ENCODE results near the gene DENR. TPM values are rescaled to one million over a fixed set of nuclear protein-coding genes. Genes with fewer than 3 reads are reported as not detected.
"Not testable (repeated sequence)": the region's sequence is repeated elsewhere in the genome, so short reads cannot be mapped to it uniquely, and the experiment has no call there.

DENR gene
- polyA plus RNA-seq (ENCODE audit: insufficient read length in 3 of 3), result 10 to 100 TPM; 82.7 to 94.2 (median 92.4) TPM

DNA sequence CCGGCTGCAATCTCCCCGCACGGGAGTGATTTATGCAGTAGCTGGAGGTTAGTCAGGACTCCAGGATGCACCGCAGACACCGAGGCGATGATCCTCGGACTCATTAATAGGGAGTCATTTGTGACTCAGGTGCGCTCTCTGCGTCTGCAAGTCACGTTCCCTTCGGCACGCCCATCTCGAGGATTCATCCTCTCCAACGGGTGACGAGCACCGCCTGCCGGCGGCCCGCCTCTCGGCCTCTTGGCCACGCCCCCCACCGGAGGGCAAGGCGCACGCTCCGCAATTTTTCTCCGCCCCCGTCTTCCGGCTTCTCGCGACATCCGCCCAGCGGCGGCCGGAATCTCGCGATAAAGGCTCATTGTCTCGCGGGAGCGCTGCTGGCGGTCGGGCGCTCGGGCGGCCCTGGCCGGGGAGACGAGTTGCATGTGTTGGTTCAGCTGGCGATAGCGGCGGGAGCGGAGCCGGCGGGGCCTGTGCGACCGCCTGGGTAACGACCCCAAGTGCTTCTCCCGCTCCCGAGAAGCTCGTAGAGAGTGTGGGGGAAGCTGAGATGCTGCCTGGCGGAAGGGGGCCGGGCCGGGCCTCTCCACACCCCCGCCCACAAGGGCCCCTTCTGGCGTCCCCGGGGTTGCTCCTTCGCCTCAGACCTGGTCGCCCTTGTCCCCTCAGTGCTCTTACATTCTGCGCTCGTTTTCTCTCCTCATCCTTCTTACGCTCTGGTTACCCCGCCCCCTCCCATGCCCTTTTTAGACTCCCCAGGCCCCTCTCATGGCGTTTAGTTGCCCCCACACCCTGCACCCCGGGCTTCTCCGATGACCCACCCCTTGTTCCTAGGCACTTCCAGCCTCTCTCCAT lies at the start of gene DENR:
TSS of gene DENR (plus strand) at position 361 of the 855 bp plus-strand sequence. CDS start 878 bp downstream, outside the sequence.
- peak; percentile 87 to 96 (median 94) for DNase-seq (ENCODE audit: low read depth in 3 of 3, low spot score in 2 of 3)

DNA sequence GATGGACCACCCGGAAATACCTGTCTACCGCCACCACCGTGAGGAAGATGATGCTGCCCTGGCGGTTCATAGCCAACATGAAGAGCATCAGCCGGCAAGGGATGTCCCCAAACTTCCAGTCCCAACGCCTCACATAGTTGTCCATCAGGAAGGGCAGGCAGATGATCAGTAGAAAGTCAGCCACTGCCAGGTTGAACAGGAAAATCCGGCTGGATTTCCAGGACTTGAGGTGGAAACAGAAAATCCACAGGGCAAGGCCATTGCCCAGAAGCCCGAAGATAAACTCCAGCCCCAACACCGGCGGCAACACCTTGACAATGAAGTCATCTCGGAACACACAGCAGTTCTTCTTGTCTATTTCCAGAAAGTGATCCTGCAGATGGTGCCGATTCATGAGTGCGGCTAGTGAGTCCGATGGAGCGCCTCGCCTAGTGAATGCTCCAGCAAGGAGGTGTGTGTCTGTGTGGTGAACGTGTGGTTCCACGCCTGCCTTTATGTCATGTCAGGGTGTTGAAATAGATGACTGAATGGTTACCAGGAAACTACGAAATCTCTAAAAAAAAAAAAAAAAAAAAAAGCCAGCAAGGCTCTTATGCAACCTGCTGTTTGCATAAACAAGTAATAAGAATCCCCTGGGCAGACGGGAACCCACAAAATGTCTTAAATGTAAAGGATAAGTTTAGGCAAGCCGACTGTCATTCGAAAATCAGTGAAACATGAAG lies 49.6 kb upstream of the DENR start, which contains the start of gene HCAR2:
TSS of gene HCAR2 (minus strand) at position 468 of the 722 bp plus-strand sequence. CDS start at position 394, 74 bp downstream.
- DNase-seq (ENCODE audit: low read depth in 3 of 3, low spot score in 2 of 3), result not testable (repeated sequence)

DNA sequence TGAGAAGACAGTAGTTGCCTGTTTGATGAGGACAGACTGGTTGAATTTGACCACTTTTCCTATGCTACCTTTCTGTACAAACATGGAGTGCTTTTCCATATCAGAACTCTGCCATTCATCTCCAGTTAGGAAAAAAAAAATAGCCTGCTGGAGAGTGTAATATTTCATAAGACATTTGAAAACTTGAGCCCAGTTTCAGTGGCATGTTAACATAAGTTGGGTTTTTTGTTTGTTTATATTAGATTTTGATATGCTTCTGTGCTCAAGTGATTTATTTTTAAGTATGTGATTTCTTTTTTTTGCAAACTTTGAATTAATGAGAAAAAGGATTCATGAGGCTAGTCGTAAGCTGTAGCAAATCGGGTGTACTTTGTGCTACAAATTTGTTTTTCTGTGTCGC lies 48.8 kb upstream of the DENR start:
- not testable (repeated sequence) for DNase-seq (ENCODE audit: low read depth in 3 of 3, low spot score in 2 of 3)

GRCh38 chr12:122709287-122709686 lies 43.3 kb upstream of the DENR start:
- DNase-seq (ENCODE audit: low read depth in 3 of 3, low spot score in 2 of 3), result not testable (repeated sequence)

DNA sequence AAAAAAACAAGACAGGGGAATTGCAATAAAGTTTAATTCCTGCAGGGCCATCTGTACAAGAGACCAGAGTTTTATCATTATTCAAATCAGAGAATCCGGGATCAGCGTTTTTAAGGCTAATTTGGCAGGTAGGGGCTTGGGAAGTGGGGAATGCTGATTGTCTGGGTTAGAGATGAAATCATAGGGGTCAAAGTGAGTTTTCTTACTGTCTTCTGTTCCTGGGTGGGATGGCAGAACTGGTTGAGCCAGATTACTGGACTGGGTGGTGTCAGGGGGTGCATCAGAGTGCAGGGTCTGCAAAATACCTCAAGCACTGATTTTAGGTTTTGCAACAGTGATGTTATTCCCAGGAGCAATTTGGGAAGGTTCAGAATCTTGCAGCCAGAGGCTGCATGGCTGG lies 42.3 kb upstream of the DENR start:
- not testable (repeated sequence) for DNase-seq (ENCODE audit: low read depth in 3 of 3, low spot score in 2 of 3)

DNA sequence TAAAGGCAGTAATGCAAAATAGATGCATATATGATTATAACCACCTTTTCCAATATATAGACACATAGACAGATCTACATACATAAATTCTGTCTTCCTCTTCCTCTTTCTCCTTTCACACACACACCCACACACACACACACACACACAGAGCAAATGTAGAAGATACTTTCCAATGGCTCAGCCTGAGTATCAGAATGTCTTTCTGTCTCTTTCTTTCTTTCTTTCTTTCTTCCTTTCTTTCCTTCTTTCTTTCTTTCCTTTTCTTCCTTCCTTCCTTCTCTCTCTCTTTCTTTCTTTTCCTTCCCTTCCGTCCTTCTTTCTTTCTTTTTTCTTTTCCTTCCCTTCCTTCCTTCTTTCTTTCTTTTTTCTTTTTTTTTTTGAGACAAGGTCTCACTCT lies 41.4 kb upstream of the DENR start:
- DNase-seq (ENCODE audit: low read depth in 3 of 3, low spot score in 2 of 3), result not testable (repeated sequence)

GRCh38 chr12:122713491-122714188 lies 39.0 kb upstream of the DENR start:
- not testable (repeated sequence) for DNase-seq (ENCODE audit: low read depth in 3 of 3, low spot score in 2 of 3)

GRCh38 chr12:122715211-122715610 lies 37.4 kb upstream of the DENR start:
- not testable (repeated sequence) for DNase-seq (ENCODE audit: low read depth in 3 of 3, low spot score in 2 of 3)

GRCh38 chr12:122716658-122717057 lies 36.0 kb upstream of the DENR start, which contains the start of gene HCAR3:
Gene HCAR3 (minus strand): TSS chr12:122716811. CDS start chr12:122716737, 74 bp downstream.
- not testable (repeated sequence) for DNase-seq (ENCODE audit: low read depth in 3 of 3, low spot score in 2 of 3)

DNA sequence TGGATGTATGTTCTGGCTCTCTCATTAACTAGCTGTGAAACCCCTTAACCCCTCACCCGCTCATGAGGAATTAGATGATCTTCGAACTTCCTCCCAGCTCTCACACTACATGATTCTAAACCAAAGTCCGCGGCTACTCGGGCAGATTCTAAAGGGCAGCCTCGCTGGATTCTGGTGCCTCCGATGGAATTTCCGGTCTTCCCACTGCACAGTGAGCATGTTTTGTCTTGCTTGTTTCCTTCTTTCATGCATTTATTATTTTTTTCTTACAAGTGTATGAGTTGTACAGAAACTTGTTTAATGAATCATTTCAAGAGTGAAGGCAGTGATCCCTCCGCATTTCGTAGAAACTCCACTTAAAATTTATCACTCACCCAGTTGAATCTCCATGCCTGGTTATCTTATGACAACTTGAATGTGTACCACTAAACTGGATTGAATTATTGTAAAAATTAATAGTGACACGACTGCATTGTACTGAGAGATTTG lies 31.5 kb upstream of the DENR start:
- DNase-seq (ENCODE audit: low read depth in 3 of 3, low spot score in 2 of 3), result no peak

GRCh38 chr12:122722387-122722786 lies 30.2 kb upstream of the DENR start:
- DNase-seq (ENCODE audit: low read depth in 3 of 3, low spot score in 2 of 3), result no peak

DNA sequence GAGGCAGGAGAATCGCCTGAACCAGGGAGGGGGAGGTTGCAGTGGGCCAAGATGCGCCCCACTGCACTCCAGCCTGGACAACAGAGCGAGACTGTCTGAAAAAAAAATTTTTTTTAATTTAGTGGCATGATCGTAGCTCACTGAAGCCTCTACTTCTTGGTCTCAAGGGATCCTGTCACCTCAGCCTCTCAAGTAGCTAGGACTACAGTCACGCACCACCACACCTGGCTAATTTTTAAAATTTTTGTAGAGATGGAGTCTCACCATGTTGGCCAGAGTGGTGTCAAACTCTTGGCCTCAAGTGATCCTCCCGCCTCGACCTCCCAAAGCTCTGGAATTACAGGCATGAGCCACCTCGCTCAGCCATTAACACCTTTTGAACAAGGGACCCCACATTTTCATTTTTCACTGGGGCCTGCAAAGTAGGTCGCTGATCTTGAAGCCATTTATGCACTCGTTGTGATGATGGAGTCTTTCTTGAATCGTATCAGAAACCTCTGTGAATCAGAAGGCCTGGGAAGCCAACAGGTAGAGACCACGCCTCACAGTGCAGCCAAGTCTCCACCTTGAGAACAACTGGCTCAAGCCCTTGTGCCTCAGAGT lies 27.9 kb upstream of the DENR start:
- DNase-seq (ENCODE audit: low read depth in 3 of 3, low spot score in 2 of 3), result no peak

DNA sequence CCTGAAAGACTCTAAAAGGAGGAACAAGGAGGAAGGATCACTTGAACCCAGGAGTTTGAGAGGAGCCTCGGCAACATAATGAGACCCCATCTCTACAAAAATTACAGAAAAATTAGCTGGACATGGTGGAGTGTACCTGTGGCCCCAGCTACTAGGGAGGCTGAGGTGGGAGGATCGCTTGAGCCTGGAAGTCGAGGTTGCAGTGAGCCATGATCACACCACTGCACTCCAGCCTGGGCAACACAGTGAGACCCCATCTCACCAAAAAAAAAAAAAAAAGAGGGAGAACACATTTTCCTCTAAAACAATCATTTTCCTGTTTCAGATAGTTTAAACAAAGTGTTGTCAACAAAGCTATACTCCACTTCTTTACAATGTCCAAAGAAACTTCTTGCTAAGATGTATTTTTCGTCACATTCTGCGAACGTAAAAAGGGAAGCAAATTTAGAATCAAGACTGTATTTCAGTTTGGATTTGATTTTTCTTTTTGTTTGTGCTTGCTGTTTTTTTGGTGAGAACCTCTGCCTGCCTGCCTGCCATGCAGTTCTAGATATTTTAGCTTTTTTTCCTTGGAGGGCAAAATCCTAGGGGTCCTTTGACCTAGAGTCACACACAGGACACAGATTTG lies 27.1 kb upstream of the DENR start:
- DNase-seq (ENCODE audit: low read depth in 3 of 3, low spot score in 2 of 3), result no peak

DNA sequence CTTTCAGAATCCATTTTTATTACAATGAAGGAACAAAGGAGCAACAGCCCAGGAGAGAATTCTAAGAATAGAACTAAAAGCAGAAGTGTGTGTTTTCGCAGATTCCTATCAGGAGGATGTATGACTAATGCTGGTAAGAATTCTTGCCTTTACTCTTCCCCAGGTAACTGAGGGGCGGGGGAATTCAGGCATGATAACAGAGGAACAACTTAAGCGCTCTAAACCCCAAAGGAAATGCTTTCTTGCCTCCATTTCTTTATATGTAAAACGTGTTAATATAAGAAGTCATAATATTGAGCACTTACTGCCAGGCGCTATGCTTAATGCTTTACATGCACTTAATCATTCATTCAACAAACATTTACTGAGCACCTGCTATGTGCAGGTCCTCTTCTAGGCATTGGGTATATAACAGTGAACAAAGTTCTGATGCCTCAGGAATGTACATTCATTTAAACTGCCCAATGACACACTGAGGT lies 26.5 kb upstream of the DENR start:
- no peak for DNase-seq (ENCODE audit: low read depth in 3 of 3, low spot score in 2 of 3)

DNA sequence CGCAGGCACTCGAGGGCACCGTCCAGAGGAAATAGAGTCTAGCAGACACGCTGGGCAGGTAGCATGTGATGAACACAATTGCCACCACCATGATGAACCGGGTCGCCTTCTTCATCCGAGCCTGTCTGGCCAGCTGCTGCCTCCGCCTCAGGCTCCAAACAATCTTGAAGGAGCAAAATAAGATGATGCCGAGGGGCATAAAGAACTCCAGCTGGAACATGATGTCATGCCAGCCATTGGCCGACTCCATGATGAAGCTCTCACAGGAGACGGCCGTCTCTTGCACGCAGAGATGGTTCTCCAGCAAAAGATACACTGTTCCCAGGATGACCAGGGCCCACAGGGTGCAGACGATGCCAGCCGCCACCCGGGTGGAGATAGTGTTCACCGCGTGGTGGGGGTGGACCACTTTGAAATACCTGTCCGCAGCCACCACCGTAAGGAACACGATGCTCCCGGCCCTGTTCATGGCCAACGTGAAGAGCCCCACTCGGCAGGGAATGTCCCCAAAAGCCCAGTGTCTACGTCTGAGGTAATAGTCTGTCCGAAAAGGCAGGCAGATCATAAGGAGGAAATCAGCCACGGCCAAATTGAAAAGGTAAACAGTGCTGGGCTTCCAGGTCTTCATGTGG lies 22.9 kb upstream of the DENR start:
- DNase-seq (ENCODE audit: low read depth in 3 of 3, low spot score in 2 of 3), result no peak

DNA sequence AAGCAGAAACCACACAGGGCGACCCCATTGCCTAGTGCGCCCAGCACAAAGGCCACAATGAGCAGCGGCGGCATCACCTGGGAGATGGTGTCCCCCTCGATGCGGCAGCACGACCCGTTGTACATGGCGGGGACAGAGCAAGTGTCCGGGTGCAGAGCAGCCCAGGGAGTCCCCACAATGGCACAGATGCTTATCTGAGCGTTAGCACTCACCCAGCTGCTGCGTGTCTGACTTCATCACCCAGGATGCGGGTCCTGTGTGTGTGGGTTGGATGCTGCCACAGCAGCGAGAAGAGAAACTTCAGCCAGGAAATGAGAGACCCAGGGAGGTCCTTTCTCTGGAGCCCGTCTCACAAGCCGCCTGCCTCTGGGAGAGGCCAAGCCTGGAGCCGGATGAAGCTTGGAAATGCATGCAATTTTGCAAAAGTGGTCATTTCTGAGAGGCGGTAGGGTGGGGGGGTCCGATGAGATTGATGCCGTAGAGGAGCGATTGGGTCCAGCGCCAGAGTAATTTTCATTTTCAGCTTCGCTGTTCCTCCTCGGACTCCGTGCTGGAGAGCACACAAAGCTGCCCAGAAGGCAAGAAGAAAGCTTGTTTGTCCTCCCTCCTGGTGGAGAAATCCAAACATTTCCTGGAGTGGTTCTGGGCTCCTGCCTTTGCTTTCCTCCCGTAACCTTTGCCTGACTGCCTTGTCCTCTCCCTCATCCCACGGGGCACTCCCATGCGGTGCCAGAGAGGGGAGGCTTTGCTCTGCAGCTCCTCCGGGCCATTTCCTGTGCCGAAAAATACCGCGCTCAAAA lies 22.2 kb upstream of the DENR start, which contains the start of gene HCAR1:
TSS of gene HCAR1 (minus strand) at position 630 of the 800 bp plus-strand sequence. CDS start at position 125, 505 bp downstream.
- DNase-seq (ENCODE audit: low read depth in 3 of 3, low spot score in 2 of 3), result peak; percentile 34 to 56 (median 36)

GRCh38 chr12:122732170-122732569 lies 20.5 kb upstream of the DENR start:
- DNase-seq (ENCODE audit: low read depth in 3 of 3, low spot score in 2 of 3), result no peak

DNA sequence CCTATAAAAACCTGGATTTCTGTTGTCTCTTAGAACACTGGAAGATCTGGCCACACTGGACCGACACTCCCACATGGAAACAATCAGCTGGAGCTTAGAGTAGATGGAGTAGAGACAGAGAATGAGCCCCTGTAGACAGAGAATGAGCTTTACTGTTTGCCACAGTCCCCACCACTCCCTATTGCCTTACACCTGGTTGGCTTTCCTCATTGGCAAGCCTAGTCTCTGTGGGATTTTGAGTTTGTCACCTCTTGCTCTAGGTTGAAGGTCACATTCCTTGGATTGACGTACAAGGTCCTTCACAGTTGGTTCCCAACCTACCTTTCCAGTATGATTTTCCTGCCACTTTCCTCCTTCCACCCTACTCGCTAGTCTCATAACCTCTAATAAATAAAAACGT lies 20.0 kb upstream of the DENR start:
- no peak for DNase-seq (ENCODE audit: low read depth in 3 of 3, low spot score in 2 of 3)

Measured in right renal cortex interstitium (tissue), 3 donors.